ENCODE data around the gene DTNBP1. TPM values are rescaled to one million over a fixed set of nuclear protein-coding genes. Genes with fewer than 3 reads are reported as not detected.

Gene DTNBP1
- total RNA-seq, 3 donors from 2014 or later, result 19.6 to 31.8 (median 25.0) TPM

GRCh38 chr6:15555101-15556038 is 107.5 kb downstream of the DTNBP1 start:
- Histone ChIP-seq H3K36me3 (ENCODE audit: low read depth) (no peaks in the 10 kb centered on the region), H3K4me1 (ENCODE audit: low read depth) (no peaks in the 10 kb centered on the region), H3K4me3 (no peak overlapping the region), H3K9me3 (no peaks in the 10 kb centered on the region)
- intact Hi-C loops (cut with DNase I, micrococcal nuclease), result no loop called here
- ATAC-seq, result no peak
- no peak for DNase-seq
- TF ChIP-seq CTCF (IDR thresholded peaks at IDR 0.05), result no peak

GRCh38 chr6:15554728-15555100 is 108.1 kb downstream of the DTNBP1 start:
- ATAC-seq (no peak), DNase-seq (no peak)
- Histone ChIP-seq H3K4me1 (ENCODE audit: low read depth) (no peaks in the 10 kb centered on the region), H3K9me3 (no peaks in the 10 kb centered on the region), H3K4me3 (no peak overlapping the region), H3K36me3 (ENCODE audit: low read depth) (no peaks in the 10 kb centered on the region)
- intact Hi-C loops (cut with DNase I, micrococcal nuclease), result no loop called here
- TF ChIP-seq CTCF (IDR thresholded peaks at IDR 0.05), result no peak

- no peak for TF ChIP-seq CTCF (IDR thresholded peaks at IDR 0.05)
- ATAC-seq, result no peak
- Histone ChIP-seq H3K36me3 (ENCODE audit: low read depth) (no peaks in the 10 kb centered on the region), H3K4me3 (no peak overlapping the region), H3K9me3 (no peaks in the 10 kb centered on the region), H3K4me1 (ENCODE audit: low read depth) (no peaks in the 10 kb centered on the region)
- no peak for DNase-seq
- intact Hi-C loops (cut with DNase I, micrococcal nuclease), result no loop called here
Measured at GRCh38 chr6:15553736-15554294, 109.0 kb downstream of the DTNBP1 start.

- intact Hi-C loops (cut with DNase I, micrococcal nuclease), result no loop called here
- DNase-seq (no peak), ATAC-seq (no peak)
- Histone ChIP-seq H3K4me1 (ENCODE audit: low read depth) (no peaks in the 10 kb centered on the region), H3K4me3 (no peak overlapping the region), H3K36me3 (ENCODE audit: low read depth) (no peaks in the 10 kb centered on the region), H3K9me3 (no peaks in the 10 kb centered on the region)
- TF ChIP-seq CTCF (IDR thresholded peaks at IDR 0.05), result no peak
Measured at GRCh38 chr6:15553031-15553430, 109.8 kb downstream of the DTNBP1 start.

- H3K4me1 ChIP-seq (ENCODE audit: low read depth), result peaks cover 2% of the 10 kb centered on the region
- intact Hi-C loops (cut with DNase I, micrococcal nuclease), result no loop called here
- no peaks in the 10 kb centered on the region for H3K36me3 ChIP-seq (ENCODE audit: low read depth)
- TF ChIP-seq CTCF (IDR thresholded peaks at IDR 0.05), result no peak
- no peak overlapping the region for H3K4me3 ChIP-seq
- DNase-seq, result no peak
- peak; percentile 35 for ATAC-seq
- H3K9me3 ChIP-seq, result no peaks in the 10 kb centered on the region
Measured at GRCh38 chr6:15551798-15552197, 111.0 kb downstream of the DTNBP1 start.
